Occipital lobe (tissue), 2 donors: Measurements from ENCODE around the gene FGF3. TPM values are rescaled to one million over a fixed set of nuclear protein-coding genes. Genes with fewer than 3 reads are reported as not detected.

ENCODE experiments used
- DNase-seq: peaks from one replicate; lab custom pipeline; 2025; lab: John Stamatoyannopoulos, UW
- total RNA-seq: library from RNA; depleted of rRNA; stranded (reverse); fragments of >200 nt; gene quantifications from one replicate; pipeline ENCODE4 v1.2.3, GENCODE V29; 2014

Gene FGF3
- not detected for total RNA-seq

DNA sequence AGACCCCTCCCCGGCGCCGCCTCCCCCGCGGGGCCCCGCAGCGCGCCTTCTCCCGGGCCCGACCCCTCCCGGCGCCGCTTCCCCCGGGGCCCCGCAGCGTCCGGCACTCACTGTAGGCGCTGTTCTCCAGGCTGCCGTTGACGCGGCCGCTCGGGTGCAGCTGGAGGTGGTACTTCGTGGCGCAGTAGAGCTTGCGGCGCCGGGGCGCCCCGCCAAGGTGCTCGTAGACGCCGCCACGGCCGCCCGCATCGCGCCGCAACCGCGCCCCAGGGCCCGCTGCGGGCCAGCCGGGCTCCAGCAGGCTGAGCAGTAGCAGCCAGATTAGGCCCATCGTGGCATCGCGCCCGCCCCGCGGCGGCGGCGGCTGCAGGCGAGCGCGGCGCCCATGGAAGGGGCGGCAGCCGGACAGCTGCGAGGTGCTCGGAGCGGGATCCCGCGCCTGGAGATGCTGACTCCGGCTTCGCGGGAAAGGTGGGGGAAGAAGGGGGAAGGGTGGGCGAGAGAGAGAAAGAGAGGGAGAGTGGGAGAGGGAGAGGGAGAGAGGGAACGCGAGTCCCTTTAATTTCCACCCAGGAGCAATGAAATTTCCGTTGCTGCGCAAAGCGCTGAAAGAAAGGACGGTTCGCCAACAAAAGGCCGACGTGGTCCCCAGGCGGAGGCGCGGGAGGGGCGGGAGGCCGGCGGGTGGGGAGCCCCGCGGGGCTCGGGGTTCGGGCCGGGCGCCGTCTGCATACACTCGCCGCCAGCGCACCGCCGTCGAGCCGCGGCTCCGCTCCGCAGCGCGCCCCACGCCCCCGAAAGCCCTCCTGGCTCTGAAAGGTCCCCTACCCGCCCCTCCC is at the start of gene FGF3:
Gene FGF3, minus strand, starts transcription at position 814 of the 839 bp plus-strand sequence. Its CDS starts 483 bp downstream, at position 331.
- no peak for DNase-seq

DNA sequence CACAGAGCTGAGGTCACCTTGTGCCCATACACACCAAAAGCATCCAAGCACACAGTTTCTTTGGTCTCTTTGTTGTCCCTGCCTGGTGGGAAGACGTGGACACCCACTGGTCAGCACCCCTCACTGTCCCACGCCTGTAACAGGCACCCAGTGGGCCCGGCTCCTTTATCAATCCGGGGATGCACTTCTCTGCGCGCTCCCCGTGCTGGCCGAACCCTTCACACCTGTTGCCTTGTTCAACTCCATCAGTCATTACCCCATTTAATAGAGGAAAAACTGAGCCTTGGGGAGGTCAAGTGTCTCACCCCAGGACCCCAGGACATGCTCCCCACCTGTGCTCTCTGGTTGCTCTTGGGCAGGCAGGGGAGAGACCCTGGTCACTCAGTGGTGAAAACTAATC is 49.7 kb upstream of the FGF3 start:
- no peak for DNase-seq

DNA sequence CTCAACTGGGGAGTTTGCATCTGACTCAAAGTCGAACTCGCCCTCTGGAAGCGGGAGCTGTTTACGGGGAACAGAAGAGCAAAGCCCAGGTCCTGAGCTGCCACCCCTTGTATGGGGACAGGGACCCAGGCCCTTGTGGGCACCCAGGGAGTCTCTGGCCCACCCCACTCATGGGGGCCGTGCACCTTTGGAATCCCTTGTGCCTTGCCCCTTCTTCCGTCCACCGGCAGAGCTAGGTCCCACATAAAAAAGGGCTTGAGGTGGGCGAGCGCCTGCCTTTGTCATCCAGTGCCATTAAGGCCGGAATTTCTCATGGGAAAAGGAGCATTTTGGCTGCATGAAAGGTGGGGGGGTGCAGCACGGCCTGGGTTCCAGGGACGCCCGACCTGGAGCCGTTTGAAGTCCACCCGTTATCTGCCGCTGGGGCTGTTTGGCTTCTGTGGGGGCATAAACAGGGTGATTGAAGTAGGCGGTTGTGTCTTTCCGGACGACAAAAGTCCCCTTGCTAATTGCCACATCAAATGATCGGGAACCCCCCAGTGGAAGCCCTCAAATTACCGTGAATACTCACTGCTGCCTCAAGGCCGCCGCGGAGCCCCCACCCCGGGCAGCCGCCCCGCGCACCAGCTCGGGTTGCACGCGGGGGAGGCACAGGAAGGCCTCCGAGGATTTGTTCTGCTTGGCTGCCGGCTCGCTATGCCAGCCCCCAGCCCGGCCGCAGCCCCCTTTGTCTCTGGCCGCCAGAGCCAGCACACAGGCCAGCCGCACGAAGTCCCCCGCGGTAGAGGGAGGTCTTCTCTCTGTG is 49.0 kb upstream of the FGF3 start:
- DNase-seq = no peak

DNA sequence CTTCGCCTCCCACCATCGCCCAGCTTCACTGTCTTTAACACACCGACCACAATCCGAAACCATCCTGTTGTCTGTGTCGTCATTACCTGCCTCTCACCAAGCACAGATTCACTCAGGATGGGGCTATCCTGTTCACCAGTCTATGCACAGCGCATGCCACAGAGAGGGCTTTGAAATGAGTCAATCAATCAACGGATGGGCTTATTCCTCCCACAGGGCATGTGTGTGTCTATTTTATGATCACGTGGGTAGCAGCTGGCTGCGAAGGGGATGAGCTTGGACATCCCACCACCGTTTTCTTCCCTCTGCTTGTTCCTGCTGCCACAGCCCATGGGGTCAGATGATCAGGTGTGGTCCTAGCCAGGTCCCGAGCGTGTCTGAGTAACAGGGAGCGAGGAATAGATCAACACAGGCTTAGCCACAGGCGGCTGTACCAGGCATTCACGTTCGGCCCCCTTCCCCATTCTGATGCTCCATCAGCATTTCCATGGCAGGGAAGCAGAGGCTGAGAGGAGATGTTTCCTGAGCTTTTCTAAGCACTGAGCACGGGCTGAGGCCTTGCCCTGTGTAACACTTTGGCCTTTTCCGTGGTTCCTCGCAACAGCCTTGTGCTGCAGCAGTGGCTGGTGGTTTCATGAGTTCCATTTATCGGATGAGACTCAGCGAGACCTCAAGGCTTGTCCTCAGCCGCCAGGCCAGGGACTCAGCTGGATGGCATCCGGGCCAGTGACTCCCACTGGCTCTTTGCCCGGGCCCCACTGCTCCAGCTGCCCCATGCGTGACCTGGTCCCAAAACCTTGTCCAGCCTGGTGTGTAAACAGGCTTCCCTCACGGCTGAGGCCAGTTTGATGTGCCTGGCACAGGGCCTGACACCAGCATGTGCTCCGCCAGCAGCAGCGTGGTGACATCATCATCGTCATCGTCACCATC is 48.1 kb upstream of the FGF3 start:
- DNase-seq = no peak

DNA sequence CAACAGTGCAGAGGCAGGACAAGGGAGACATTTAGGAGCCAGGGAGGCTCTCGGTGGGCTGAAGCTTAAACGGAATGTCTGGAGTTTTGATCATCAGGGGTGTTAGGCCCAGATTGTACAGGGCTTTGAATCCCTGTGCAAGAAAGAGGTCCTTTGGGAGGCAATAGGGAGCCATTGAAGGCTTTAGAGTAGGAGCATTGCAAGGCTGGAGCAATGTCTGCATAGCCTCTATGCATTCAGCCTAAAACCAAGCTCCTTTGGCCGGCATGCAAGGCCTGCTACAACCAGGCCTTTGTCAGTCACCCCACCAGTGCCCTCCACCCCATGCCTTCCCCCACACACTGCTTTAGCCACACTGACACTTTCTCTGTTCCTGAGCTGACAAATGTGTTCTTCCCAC is 47.4 kb upstream of the FGF3 start:
- DNase-seq = no peak

DNA sequence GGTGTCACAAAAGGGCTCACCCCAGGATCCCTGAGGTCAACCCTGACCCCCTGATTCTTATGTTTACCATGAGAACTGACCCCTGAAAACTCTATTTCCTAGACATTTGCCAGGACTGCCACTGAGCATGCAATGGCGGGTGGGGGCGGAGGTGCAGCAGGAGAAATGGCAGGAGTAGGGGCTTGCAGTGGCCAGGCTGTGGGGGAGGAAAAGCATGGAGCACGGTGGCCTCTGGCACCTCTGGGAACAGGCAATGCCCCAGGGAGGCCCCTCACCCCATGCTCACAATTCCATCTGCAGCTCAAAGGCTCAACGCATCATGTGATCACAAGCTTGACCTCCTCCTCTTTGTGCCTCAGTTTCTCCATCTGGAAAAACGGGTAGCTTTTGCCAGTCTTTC is 46.5 kb upstream of the FGF3 start:
- no peak for DNase-seq

DNA sequence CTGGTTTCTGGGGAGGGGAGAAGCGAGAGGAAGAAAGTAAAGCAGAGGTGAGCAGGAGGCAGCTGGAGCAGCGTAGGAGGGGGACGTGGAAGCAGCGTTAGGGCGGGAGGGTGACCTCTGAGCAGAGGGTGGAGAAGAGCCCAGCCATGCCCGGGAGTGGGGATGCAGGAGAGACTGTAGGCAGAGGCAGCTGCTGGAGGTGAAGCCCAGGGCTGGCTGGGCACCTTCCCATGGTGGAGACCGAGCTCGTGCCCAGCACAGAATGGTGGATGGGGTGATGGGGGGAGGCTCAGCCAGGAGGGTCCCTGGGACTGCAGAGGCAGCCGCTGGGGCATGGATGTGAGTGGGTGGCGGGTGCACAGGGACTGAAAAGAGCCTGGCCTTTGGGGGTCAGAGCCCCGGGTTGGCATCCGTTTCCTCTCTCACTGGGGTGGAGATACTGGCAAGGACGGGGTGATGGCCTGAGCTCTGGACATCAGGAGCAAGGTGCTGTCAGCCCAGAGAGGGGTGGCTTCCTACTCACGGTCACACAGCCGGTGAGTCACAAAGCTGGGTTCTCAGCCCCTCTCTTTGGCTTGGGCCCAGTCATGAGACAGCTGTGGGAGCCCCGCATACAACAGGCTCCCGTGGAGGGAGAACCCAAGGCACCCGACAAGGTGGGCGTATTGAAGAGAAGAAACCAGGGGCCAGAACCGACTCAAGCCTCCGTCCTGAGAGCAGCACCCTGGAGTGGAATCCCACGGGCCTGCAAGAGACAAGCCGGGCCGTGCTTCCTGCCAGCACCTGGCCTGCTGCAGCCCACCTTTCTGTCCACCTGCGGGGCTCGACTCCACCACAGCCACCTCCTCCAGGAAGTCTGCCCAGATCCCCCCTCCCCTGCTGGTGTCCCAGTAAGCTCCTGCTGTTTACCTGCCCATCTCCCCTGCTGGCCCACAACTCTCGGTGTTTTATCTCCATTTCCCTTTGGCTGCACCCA is 45.8 kb upstream of the FGF3 start:
- DNase-seq = no peak

DNA sequence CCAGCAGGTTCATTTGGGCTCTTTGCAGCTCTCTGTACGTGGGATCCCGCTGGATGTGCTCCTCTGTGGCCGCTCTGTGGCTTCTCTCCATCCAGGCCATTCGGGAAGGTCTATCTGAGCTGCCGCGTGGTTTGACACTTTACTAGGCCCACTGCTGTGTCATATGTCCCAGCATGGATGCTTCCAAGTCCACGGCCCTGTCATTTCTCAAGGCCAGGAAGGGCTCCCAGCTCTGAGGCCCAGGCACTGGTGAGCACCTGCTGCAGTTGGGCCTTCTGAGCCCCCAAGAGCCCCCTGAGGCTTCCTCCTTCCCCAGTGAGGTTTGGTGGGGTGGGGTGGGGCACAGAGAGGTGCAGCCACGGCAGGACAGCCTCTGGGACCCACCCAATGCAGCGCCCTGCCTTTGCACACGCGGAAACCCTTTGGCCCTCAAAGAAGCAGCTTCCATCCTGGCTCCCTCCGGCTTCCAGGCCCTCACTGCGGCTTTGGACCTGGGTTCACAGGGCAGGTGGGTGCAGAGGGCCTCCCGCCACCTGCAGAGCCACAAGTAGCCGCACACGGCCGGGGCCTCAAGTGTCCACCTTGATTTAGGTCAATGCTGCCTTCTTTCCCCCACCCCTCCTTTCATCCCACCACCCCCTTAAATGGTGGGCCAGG is 44.5 kb upstream of the FGF3 start:
- no peak for DNase-seq

DNA sequence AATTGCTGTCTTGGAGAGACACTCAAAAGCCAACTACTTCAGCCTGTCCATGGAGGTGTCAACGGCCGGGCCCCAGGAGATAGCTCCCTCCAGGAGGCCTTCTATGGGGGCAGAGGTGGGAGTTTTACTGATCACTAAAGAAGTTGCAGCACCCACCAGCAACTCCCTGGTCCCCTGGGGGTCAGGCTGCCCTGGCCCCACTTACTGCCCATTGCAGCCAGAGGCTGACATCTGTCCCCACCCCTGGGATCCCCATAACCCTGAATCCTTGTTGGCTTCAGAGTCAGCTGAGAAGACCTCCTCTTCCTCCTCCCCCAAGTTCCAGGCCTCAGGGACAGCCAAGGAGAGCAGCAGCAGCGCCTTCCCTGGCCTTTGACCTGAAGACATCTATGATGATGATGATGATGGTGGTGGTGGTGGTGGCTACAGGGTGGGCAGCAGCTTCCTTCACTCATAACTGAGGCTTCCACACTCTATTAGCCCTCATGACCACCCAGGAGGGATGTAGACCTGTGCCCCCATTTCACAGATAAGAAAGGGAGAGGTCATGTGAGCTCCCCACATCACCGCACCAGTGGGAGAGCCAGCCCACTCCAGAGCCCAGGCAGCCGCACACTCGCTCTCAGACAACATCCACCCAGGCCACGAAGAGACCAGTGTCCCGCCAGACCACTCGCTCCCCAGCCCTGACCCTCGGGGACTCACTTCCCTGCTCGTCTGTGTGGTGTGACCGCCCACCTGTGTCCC is 43.8 kb upstream of the FGF3 start:
- no peak for DNase-seq

DNA sequence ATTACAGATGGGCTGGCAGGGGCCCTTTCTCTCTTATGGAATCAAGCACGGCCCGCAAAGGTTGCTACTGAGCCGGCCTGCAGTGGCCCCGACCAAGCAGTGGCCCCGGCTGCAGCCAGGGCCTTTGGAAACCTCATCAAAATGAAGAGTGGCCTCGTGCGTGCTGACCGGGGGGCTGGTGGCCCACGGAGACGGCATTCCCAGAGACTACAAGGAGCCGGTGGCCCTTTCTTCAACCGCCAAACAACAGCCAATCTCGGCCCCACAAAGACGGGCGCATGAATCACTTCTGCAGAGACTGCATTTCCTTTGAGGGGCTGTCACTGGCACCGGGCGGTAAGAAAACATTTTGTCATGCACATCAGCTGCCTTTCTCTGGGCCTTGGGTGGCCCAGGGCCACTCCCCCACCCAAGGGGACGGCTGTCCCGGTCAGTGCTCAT is 43.1 kb upstream of the FGF3 start:
- DNase-seq = no peak

DNA sequence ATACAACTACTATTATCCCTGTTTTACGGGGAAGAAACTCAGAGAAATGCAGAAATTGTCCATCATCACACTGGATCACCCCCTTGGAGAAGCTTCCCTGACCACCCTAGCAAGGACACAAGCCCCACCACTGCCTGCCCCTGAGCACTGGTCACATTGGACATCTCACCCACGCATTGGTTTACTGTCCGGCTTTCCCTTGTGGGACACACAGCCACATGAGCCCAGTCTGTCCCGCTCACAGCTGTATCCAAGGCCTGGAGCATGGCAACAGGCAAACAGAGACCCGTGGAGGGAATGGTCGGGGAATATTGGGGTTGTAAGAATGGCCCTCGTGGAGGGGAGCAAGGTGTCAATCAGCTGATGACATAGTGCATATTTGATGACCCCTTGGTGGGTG is 42.7 kb upstream of the FGF3 start:
- no peak for DNase-seq

DNA sequence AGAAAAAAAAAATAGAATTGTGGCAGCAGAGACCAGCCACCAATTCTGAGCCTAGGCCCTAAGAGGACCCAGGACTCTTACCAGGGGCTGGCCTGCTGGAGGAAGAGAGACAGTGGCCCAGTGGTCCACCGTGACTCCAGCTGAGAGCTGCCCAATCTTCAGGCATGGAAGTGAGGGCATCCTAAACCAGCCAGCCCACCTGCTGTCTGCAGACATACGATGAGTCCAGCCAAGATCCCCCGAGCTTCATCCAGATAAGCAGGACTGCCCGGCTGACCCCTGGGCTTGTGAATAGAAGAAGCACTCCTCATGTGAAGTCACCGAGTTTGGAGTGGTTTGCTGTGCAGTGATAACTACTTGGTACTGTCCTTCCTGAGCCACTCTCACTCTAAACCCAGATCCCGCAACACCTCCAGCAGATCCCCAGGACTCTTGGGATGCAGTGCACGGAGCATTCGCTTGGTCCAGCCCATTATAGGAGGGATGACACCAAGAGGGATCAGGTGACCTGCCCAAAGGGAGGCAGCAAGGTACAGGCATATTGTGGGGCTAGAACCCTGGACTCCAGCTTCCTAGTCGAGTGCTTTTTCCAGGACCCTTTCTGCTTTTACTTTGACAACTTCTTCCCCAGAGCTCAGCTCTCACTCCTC is 41.7 kb upstream of the FGF3 start:
- DNase-seq = no peak

DNA sequence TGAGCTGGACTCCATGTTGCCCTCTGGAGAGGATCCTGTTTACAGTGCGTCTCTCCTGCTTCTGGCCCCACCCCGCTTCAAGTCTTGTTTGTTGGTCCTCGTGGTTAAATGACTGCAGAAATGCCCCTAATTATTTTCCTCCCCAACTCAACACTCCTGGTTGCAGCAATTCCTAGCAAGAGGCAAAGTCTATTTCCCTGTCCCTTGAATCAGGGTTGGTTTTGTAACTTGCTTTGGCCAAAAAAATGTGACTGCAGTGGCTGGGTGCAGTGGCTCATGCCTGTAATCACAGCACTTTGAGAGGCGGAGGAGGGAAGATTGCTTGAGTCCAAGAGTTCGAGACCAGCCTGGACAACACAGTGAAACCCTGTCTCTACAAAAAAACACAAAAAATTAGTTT is 41.0 kb upstream of the FGF3 start:
- DNase-seq = no peak

DNA sequence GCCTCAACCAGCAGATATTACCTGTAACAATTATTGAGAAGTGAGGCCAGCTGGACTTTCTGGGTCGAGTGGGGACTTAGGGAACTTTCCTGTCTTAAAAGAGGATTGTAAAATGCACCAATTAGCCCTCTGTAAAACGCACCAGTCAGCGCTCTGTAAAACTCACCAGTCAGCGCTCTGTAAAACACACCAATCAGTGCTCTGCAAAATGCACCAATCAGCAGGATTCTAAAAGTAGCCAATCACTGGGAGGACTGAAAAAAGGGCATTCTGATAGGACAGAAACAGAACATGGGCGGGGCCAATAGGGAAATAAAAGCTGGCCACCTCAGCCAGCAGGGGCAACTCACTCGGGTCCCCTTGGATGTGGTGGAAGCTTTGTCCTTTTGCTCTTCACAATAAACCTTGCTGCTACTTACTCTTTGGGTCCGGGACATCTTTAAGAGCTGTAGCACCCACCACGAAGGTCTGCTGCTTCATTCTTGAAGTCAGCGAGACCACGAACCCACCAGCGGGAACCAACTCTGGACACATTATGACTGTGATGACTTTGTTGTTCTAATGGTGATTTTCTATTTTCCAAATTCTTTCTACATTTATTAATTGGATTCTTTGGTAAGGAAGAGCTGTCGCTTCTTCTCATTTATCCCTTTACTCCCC is 40.2 kb upstream of the FGF3 start:
- no peak for DNase-seq

DNA sequence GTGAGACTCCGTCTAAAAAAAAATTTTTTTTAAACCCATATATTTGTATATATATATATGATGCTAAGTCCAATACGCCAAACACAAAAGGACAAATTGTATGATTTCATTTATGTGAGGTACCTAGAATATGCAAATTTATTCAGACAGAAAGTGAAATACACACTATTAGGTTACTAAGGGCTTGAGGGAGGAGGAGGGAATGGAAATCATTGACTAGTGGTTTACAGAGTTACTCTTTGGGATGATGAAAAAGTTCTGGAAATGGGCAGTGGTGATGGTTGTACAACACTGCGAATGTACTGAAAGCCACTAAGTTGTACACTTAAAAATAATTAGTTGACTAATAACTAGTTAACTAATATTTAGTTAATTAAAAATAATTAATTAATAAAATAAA is 36.2 kb upstream of the FGF3 start:
- DNase-seq = no peak

DNA sequence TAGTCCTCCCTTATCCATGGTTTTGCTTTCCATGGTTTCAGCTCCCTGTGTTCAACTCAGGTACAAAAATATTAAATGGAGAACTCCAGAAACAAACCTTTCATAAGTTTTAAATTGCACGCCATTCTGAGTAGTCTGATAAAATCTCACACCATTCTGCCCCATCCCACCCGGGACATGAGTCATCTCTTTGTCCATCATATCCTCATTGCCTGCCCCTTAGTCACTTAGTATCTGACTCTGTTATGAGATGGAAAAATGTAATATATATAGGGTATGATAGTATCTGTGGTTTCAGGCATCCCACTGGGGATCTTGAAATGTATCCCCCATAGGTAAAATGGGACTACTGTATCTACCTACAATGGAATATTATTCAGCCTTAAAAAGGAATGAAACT is 35.5 kb upstream of the FGF3 start:
- no peak for DNase-seq

DNA sequence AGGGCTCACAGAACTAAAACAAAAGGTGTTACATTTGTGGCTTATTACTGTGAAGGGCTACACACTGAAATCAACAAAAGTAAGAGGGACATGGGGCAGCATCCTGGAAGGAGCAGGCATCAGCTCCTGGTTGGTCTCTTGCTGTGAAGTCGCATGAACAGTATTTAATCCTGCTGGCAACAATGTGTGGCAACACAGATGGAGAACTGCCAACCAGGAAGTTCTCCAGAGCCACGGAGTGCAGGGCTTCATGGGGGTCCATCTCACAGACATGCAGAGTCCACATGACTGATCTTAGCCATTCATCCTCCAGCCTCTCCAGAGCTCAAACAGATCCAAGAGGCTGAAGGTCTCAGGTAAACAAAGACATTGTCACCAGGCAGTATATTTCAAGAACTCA is 32.8 kb upstream of the FGF3 start:
- no peak for DNase-seq

DNA sequence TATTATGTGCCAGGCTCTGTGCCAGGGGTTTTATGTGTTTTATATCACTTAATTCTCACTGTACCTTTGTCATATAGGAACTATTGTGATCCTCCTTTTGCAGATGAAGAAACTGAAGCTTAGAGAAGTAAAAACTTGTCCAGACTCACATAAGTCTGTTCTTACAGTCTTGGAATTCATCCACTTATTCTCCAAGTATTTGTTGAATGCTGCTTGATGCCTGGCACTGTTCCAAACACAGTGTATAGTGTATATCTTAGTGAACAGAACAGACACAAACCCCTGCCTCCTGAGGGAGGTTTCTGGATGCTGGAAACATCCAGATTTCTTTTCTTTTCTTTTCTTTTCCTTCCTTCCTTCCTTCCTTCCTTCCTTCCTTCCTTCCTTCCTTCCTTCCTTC is 29.0 kb upstream of the FGF3 start:
- no peak for DNase-seq
